K562 (cell line): ENCODE data around the gene TACC3. TPM values are rescaled to one million over a fixed set of nuclear protein-coding genes. Genes with fewer than 3 reads are reported as not detected.

Experiments
- ATAC-seq: fragments of 200-7000 bp; cut with Tn5 transposase; 3 replicates; pipeline ENCODE4 v1.9.1; 2020; ENCODE audit warnings: moderate library complexity
- BruUV-seq: library from RNA; stranded (reverse); fragments of 400-500 nt; replicated peaks from 2 replicates; lab custom pipeline; 2021; lab: Mats Ljungman, UMichigan
- CTCF ChIA-PET: fragments of 300-600 bp; formaldehyde crosslinking; extraction: SDS; loops from one replicate; lab custom pipeline; 2021; ENCODE audit warnings: low intra/inter-chr PET ratio; lab: Yijun Ruan, JAX
- POLR2A ChIA-PET: fragments of 300-600, 350-650 bp; sonication (Branson Sonifier 250); formaldehyde crosslinking; extraction: SDS; loops from one replicate; lab custom pipeline; 2021; ENCODE audit warnings: antibody characterized with exemption, inconsistent platforms; lab: Yijun Ruan, JAX
- DNase-seq, 4 experiments: peaks; one replicate each; pipeline versions ENCODE4 v3.0.0 to v3.0.0-alpha.2; 2011 to 2018; ENCODE audit warnings: low spot score in 3 of 4, mixed read lengths in 3 of 4; ENCODE audit errors: extremely low read depth in 1 of 4
- FAIRE-seq: peaks from 2 replicates; lab custom pipeline; 2011; peaks lifted over from hg19 to GRCh38; lab: Jason Lieb, UNC
- H2AFZ ChIP-seq: 2 replicates; pipeline ENCODE4 v1.6.0; 2011; ENCODE audit warnings: low read depth, low read length, control low read depth, inconsistent platforms
- H3K27ac ChIP-seq: fragments of 200-600 bp; 3 replicates; pipeline ENCODE4 v1.8.0; 2011; ENCODE audit warnings: low read depth, mild to moderate bottlenecking, control low read depth, inconsistent platforms, low read length, moderate library complexity, mixed read lengths; ENCODE audit errors: extremely low read depth
- H3K27me3 ChIP-seq, 2 experiments: fragments of 300-600 bp in 1 of 2; 2 replicates in 1 of 2; 3 replicates in 1 of 2; pipeline versions ENCODE4 v1.6.0 to v1.8.0; 2011; ENCODE audit warnings: inconsistent platforms in 2 of 2, low read length in 2 of 2, mild to moderate bottlenecking in 1 of 2, mixed read lengths in 1 of 2, moderate library complexity in 1 of 2; ENCODE audit not compliant: control insufficient read depth in 2 of 2, insufficient read depth in 2 of 2
- H3K36me3 ChIP-seq: fragments of 300-600 bp; 3 replicates; pipeline ENCODE4 v1.8.0; 2011; ENCODE audit warnings: mild to moderate bottlenecking, low read length, inconsistent platforms; ENCODE audit not compliant: control insufficient read depth, insufficient read depth
- H3K4me1 ChIP-seq, 2 experiments: fragments of 200-600 bp in 1 of 2; replicated peaks in 1 of 2; 2 replicates in 1 of 2; 3 replicates in 1 of 2; pipeline versions ENCODE4 v1.5.1 to v1.8.0; 2011; ENCODE audit warnings: inconsistent platforms in 2 of 2, low read length in 2 of 2, mild to moderate bottlenecking in 1 of 2, mixed read lengths in 1 of 2, moderate library complexity in 1 of 2; ENCODE audit not compliant: control insufficient read depth in 2 of 2, insufficient read depth in 2 of 2
- H3K4me2 ChIP-seq: 2 replicates; pipeline ENCODE4 v1.6.1; 2011; ENCODE audit warnings: low read length, control low read depth, inconsistent platforms, mixed read lengths; ENCODE audit not compliant: insufficient read depth
- H3K4me3 ChIP-seq: fragments of 200-600 bp; sonication (generic), shearing (Covaris generic); 2 replicates; pipeline ENCODE4 v1.5.1; 2016; ENCODE audit warnings: control low read depth, inconsistent platforms
- H3K79me2 ChIP-seq: fragments of 200-600 bp; 3 replicates; pipeline ENCODE4 v1.8.0; 2011; ENCODE audit warnings: low read length, inconsistent platforms; ENCODE audit not compliant: control insufficient read depth, insufficient read depth
- H3K9ac ChIP-seq, 2 experiments: 2 replicates each; pipeline versions ENCODE4 v1.6.0 to v1.6.1; 2011; ENCODE audit warnings: low read depth in 2 of 2, low read length in 2 of 2, control low read depth in 1 of 2, inconsistent platforms in 1 of 2, mild to moderate bottlenecking in 1 of 2, mixed read lengths in 1 of 2; ENCODE audit not compliant: insufficient read depth in 1 of 2
- H3K9me1 ChIP-seq: one replicate; pipeline ENCODE4 v1.6.0; 2011; ENCODE audit warnings: inconsistent platforms, mild to moderate bottlenecking, low read length, moderate library complexity; ENCODE audit not compliant: control insufficient read depth, insufficient read depth
- H3K9me3 ChIP-seq: replicated peaks from 2 replicates; pipeline ENCODE4 v1.5.1; 2011; ENCODE audit warnings: low read depth, low read length, inconsistent platforms; ENCODE audit not compliant: control insufficient read depth, insufficient read depth
- H4K20me1 ChIP-seq: replicated peaks from 2 replicates; pipeline ENCODE4 v1.6.1; 2011; ENCODE audit warnings: low read length, inconsistent platforms, mixed read lengths; ENCODE audit not compliant: control insufficient read depth, insufficient read depth
- ARHGAP35 ChIP-seq: fragments of 450-650 bp; IDR thresholded peaks from 2 replicates; pipeline ENCODE4 v1.6.1; 2018; ENCODE audit not compliant: partially characterized antibody
- CBX2 ChIP-seq: fragments of 200-600 bp; sonication (generic); IDR thresholded peaks from one replicate; pipeline ENCODE4 v1.6.1; 2012; ENCODE audit warnings: mild to moderate bottlenecking, low read length, inconsistent platforms; ENCODE audit not compliant: insufficient read depth, poor library complexity, severe bottlenecking
- EGR1 ChIP-seq: fragments of 450-650 bp; conservative IDR thresholded peaks from 2 replicates; pipeline ENCODE4 v1.6.1; 2017; ENCODE audit warnings: mild to moderate bottlenecking
- ELF2 ChIP-seq: fragments of 250-450 bp; sonication (Bioruptor Pico); IDR thresholded peaks from 2 replicates; pipeline ENCODE4 v1.5.0; 2021; ENCODE audit warnings: mild to moderate bottlenecking
- HEY1 ChIP-seq: fragments of 250-450 bp; sonication (Bioruptor Pico); IDR thresholded peaks from 2 replicates; pipeline ENCODE4 v1.5.0; 2020; ENCODE audit warnings: mild to moderate bottlenecking, moderate library complexity, borderline replicate concordance
- KAT7 ChIP-seq: sonication (generic); formaldehyde crosslinking; IDR thresholded peaks from 2 replicates; pipeline ENCODE4 v1.8.0; 2022; ENCODE audit warnings: missing genetic modification reagents, mild to moderate bottlenecking, borderline replicate concordance
- KDM2B ChIP-seq: fragments of 250-450 bp; sonication (Bioruptor Pico); IDR thresholded peaks from 2 replicates; pipeline ENCODE4 v1.8.0; 2021; ENCODE audit warnings: mild to moderate bottlenecking, moderate library complexity
- MAZ ChIP-seq, 2 experiments: fragments of 450-650 bp in 1 of 2; sonication (generic) in 1 of 2; formaldehyde crosslinking; IDR thresholded peaks in 1 of 2; conservative IDR thresholded peaks in 1 of 2; 2 replicates each; pipeline versions ENCODE4 v1.4.0 to v1.5.0; 2020; ENCODE audit warnings: mild to moderate bottlenecking in 1 of 2, missing genetic modification reagents in 1 of 2
- MTF1 ChIP-seq: fragments of 250-450 bp; sonication (Bioruptor Pico); IDR thresholded peaks from 2 replicates; pipeline ENCODE4 v1.9.0; 2021; ENCODE audit warnings: moderate library complexity, mild to moderate bottlenecking, inconsistent platforms, borderline replicate concordance
- TAF7 ChIP-seq: fragments of 450-650 bp; IDR thresholded peaks from 2 replicates; pipeline ENCODE4 v1.6.1; 2016; ENCODE audit warnings: missing genetic modification characterization, missing compliant biosample characterization
- ZBTB7A ChIP-seq: IDR thresholded peaks from 2 replicates; pipeline ENCODE4 v1.6.1; 2011; ENCODE audit warnings: low read depth, mild to moderate bottlenecking, low read length, moderate library complexity, borderline replicate concordance; ENCODE audit not compliant: control insufficient read depth
- ZNF609 ChIP-seq: sonication (generic); formaldehyde crosslinking; IDR thresholded peaks from 2 replicates; pipeline ENCODE4 v1.8.1; 2023; ENCODE audit warnings: missing genetic modification reagents, mild to moderate bottlenecking, borderline replicate concordance
- WGBS: fragments of 100-300 bp; shearing (Covaris generic); methylation state at CpG from one replicate; pipeline ENCODE4 v1.1.6; 2016; ENCODE audit warnings: low coverage, mixed read lengths; ENCODE audit not compliant: insufficient coverage; ENCODE audit errors: missing lambda C conversion rate; 5-methylcytosine and 5-hydroxymethylcytosine counted together
- in situ Hi-C: fragments of 300-500 bp; cut with MboI; formaldehyde crosslinking; loops from 4 replicates; pipeline ENCODE4 v1.15.0; 2018; ENCODE audit warnings: inconsistent platforms, mixed read lengths
- intact Hi-C: fragments of 100-400 bp; cut with micrococcal nuclease; formaldehyde crosslinking; loops from 2 replicates; pipeline ENCODE4 v1.14.2; 2022
- polyA plus RNA-seq, 8 experiments: library from polyadenylated mRNA; depleted of rRNA in 4 of 8; stranded (reverse) in 5 of 8; unstranded in 3 of 8; fragments of >200 nt; fragmentation: Nextera tagmentation in 2 of 8; fragmentation: Illumina TruSeq in 1 of 8; extraction: Ambion mirVana in 2 of 8; extraction: Trizol in 1 of 8; gene quantifications; 2 replicates each; pipeline versions ENCODE4 v1.2.1 to v1.2.3, GENCODE V29; 2011 to 2014; ENCODE audit warnings: inconsistent platforms in 1 of 8, missing spikeins in 1 of 8
- total RNA-seq, 7 experiments: library from RNA; depleted of rRNA in 6 of 7; stranded (reverse); fragments of >200 nt in 6 of 7; fragmentation: Illumina TruSeq in 2 of 7; extraction: Trizol in 2 of 7; gene quantifications; 2 replicates each; pipeline versions ENCODE4 v1.2.1 to v1.2.3, GENCODE V29; 2011 to 2021; ENCODE audit warnings: low replicate concordance in 1 of 7
- TF ChIP-seq, protein P1 (sequence below): fragments of 450-650 bp; IDR thresholded peaks from 2 replicates; pipeline ENCODE4 v1.6.1; 2018; ENCODE audit warnings: mild to moderate bottlenecking, low read depth; ENCODE audit not compliant: partially characterized antibody
- TF ChIP-seq, protein P2 (sequence below): fragments of 450-650 bp; IDR thresholded peaks from 2 replicates; pipeline ENCODE4 v1.6.1; 2016; ENCODE audit warnings: low read depth, mild to moderate bottlenecking, moderate library complexity

The TACC3 gene
- total and polyA plus RNA-seq, 9 of the 15 experiments (the other 6 are each of a cell fraction or from before 2014, with no cell fraction given): 1.9 to 122 (median 55.6) TPM

DNA sequence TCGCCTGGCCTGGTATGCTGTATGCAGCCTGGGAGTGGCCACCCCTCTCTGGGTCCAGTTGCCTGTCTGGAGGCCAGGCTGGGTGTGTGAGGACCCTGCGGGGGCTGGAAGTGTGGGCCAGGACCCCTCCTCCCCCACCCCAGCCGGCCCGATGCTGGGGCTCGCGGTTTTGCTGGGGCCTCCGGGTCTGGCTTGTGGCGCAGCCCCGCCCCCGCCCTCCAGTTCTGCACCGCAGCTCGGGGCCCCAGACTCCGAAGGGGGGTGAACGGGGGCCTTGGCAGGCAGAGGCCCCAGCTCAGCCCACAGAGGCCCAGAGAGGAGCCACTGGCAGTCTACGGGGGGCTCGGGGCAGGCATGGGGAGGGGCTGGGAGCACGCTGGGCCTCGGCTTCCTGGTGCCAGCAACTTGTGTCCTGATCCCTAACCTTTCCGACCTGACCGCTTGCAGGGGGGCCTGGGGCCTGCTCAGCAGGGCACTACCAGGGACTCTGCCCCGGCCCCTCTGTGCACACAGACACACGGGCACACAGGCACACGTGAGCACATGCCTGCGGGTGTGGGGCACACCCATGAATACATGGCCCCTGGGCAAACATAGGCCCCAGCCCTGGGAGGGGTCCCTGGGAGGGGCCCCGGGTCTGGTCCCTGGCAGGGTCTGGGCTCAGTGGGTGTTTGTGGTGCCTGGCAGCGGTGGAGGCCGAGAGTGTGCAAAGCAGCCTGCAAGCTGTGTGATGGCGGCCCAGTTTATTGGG is 50.4 kb downstream of the TACC3 start:
- H3K4me1 ChIP-seq: peaks cover 2 to 88% of the 10 kb centered on the region in 2 experiments; a peak in 3 of 5 replicates
- no peaks in the 10 kb centered on the region for H3K79me2 ChIP-seq
- FAIRE-seq (no peak), DNase-seq (peak in 3 of 4 experiments; percentile 56 to 75 (median 73)), ATAC-seq (no peak)
- no peaks in the 10 kb centered on the region for H4K20me1 ChIP-seq
- H3K9me1 ChIP-seq: no peaks in the 10 kb centered on the region
- WGBS: 45% methylated on average over 10 of the region's 28 CpGs
- POLR2A ChIA-PET: interaction anchor here (0.7 kb wide), 1 partner anchor 44 kb away, joined by 3 read pairs; no protein-coding TSS in a partner anchor
- H3K36me3 ChIP-seq: no peaks in the 10 kb centered on the region
- BruUV-seq: no TSS peak
- in situ Hi-C loops (no loop called here), intact Hi-C loops (no loop called here)
- H2AFZ ChIP-seq: no peak overlapping the region
- CTCF ChIA-PET: no interaction called here
- H3K4me3 ChIP-seq: no peak overlapping the region
- H3K27me3 ChIP-seq: no peaks in the 10 kb centered on the region
- no peak overlapping the region for H3K27ac ChIP-seq
- H3K4me2 ChIP-seq: no peak overlapping the region
- no peaks in the 10 kb centered on the region for H3K9me3 ChIP-seq
- H3K9ac ChIP-seq: peak overlapping the region in 1 of 2 experiments; percentile 70; a peak in 2 of 4 replicates
- TF ChIP-seq, protein P1, sequence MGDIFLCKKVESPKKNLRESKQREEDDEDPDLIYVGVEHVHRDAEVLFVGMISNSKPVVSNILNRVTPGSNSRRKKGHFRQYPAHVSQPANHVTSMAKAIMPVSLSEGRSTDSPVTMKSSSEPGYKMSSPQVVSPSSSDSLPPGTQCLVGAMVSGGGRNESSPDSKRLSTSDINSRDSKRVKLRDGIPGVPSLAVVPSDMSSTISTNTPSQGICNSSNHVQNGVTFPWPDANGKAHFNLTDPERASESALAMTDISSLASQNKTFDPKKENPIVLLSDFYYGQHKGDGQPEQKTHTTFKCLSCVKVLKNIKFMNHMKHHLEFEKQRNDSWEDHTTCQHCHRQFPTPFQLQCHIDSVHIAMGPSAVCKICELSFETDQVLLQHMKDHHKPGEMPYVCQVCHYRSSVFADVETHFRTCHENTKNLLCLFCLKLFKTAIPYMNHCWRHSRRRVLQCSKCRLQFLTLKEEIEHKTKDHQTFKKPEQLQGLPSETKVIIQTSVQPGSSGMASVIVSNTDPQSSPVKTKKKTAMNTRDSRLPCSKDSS: no peak
- TF ChIP-seq ARHGAP35 (no peak), KAT7 (CRISPR knock-in tag) (no peak), MTF1 (CRISPR knock-in tag) (no peak), MAZ (CRISPR knock-in tag; conservative IDR thresholded peaks at IDR 0.05 in 1 of 2, IDR thresholded peaks at IDR 0.05 in 1 of 2) (peak in 1 of 2 experiments; percentile 53; a peak in 2 of 4 replicates), KDM2B (CRISPR knock-in tag) (no peak), EGR1 (peak; percentile 60), ZNF609 (CRISPR knock-in tag) (no peak), CBX2 (no peak), ELF2 (CRISPR knock-in tag) (no peak), HEY1 (CRISPR knock-in tag) (no peak), TAF7 (tag) (no peak), ZBTB7A (peak; percentile 53; the same call in 1 of the 2 replicates)
- TF ChIP-seq, protein P2, sequence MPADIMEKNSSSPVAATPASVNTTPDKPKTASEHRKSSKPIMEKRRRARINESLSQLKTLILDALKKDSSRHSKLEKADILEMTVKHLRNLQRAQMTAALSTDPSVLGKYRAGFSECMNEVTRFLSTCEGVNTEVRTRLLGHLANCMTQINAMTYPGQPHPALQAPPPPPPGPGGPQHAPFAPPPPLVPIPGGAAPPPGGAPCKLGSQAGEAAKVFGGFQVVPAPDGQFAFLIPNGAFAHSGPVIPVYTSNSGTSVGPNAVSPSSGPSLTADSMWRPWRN: no peak
